HEK293 (cell line): Measurements from ENCODE around the gene TRMT13.

ENCODE experiments used
- TF ChIP-seq, protein P1 (sequence below): fragments of 450-650 bp; formaldehyde crosslinking; IDR thresholded peaks from 2 replicates; pipeline ENCODE4 v1.5.1; 2016; ENCODE audit warnings: missing biosample characterization, missing genetic modification characterization
- TF ChIP-seq, protein P2 (sequence below): fragments of 450-650 bp; formaldehyde crosslinking; IDR thresholded peaks from 2 replicates; pipeline ENCODE4 v1.5.1; 2016; ENCODE audit warnings: missing biosample characterization, missing genetic modification characterization

DNA sequence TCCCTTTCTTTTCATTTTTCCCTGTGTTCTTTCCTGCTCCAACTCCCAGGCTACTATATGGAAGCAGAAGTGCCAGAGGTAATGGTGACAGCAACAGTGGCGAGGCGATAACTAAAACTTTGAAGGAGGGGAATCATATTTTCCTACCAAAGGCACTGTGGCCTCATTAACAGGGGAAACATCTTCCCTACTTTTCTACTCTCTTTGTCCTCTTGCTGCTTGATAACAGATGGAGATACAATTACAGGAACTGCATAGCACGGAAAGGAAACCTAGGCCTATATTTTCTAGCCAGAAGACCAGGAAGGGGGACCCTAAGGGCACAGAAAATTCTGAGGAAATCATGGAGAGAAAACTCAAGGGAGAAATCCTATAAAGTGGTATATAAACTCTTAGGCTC lies 42.5 kb upstream of the TRMT13 start:
- TF ChIP-seq, protein P1, sequence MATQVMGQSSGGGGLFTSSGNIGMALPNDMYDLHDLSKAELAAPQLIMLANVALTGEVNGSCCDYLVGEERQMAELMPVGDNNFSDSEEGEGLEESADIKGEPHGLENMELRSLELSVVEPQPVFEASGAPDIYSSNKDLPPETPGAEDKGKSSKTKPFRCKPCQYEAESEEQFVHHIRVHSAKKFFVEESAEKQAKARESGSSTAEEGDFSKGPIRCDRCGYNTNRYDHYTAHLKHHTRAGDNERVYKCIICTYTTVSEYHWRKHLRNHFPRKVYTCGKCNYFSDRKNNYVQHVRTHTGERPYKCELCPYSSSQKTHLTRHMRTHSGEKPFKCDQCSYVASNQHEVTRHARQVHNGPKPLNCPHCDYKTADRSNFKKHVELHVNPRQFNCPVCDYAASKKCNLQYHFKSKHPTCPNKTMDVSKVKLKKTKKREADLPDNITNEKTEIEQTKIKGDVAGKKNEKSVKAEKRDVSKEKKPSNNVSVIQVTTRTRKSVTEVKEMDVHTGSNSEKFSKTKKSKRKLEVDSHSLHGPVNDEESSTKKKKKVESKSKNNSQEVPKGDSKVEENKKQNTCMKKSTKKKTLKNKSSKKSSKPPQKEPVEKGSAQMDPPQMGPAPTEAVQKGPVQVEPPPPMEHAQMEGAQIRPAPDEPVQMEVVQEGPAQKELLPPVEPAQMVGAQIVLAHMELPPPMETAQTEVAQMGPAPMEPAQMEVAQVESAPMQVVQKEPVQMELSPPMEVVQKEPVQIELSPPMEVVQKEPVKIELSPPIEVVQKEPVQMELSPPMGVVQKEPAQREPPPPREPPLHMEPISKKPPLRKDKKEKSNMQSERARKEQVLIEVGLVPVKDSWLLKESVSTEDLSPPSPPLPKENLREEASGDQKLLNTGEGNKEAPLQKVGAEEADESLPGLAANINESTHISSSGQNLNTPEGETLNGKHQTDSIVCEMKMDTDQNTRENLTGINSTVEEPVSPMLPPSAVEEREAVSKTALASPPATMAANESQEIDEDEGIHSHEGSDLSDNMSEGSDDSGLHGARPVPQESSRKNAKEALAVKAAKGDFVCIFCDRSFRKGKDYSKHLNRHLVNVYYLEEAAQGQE: no peak
- TF ChIP-seq, protein P2, sequence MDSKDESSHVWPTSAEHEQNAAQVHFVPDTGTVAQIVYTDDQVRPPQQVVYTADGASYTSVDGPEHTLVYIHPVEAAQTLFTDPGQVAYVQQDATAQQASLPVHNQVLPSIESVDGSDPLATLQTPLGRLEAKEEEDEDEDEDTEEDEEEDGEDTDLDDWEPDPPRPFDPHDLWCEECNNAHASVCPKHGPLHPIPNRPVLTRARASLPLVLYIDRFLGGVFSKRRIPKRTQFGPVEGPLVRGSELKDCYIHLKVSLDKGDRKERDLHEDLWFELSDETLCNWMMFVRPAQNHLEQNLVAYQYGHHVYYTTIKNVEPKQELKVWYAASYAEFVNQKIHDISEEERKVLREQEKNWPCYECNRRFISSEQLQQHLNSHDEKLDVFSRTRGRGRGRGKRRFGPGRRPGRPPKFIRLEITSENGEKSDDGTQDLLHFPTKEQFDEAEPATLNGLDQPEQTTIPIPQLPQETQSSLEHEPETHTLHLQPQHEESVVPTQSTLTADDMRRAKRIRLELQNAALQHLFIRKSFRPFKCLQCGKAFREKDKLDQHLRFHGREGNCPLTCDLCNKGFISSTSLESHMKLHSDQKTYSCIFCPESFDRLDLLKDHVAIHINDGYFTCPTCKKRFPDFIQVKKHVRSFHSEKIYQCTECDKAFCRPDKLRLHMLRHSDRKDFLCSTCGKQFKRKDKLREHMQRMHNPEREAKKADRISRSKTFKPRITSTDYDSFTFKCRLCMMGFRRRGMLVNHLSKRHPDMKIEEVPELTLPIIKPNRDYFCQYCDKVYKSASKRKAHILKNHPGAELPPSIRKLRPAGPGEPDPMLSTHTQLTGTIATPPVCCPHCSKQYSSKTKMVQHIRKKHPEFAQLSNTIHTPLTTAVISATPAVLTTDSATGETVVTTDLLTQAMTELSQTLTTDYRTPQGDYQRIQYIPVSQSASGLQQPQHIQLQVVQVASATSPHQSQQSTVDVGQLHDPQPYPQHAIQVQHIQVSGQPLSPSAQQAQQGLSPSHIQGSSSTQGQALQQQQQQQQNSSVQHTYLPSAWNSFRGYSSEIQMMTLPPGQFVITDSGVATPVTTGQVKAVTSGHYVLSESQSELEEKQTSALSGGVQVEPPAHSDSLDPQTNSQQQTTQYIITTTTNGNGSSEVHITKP (tag by site-specific recombination): no peak
